NCI-H82 (cell line): ENCODE measurements around the gene ADM.

Experiments
- DNase-seq: peaks from one replicate; lab custom pipeline; 2025; lab: John Stamatoyannopoulos, UW

The ADM gene

DNA sequence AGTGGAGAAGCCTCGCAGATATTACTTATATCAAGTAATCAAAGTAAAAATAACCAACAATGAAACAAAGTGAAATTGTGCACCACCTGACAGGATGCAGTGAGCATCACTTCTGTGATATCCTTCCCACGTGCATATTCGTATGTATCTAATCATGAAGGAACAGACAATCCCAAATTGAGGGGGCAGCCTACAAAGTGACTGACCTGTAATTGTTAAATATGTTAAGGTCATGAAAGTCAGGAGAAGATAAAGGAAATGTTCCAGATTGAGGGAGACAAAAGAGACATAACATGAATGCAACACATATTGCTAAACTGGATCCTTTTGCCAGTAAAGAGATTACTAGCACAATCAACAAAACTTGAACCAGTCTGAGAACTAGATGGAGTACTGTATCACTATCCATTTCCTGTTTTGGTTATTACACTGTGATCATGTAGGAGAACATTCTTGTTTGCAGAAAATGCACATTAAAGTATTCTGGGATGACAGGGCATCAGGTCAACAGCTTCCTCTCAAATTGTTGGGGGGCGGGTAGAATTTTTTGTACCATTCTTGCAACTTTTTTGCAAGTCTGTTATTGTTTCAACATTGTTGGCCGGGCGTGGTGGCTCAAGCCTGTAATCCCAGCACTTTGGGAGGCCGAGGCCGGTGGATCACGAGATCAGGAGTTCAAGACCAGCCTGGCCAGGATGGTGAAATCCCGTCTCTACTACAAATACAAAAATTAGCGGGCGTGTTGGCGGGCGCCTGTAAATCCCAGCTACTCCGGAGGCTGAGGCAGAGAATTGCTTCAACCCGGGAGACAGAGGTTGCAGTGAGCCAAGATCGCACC, 12.9 kb upstream of the ADM start:
- DNase-seq: no peak

DNA sequence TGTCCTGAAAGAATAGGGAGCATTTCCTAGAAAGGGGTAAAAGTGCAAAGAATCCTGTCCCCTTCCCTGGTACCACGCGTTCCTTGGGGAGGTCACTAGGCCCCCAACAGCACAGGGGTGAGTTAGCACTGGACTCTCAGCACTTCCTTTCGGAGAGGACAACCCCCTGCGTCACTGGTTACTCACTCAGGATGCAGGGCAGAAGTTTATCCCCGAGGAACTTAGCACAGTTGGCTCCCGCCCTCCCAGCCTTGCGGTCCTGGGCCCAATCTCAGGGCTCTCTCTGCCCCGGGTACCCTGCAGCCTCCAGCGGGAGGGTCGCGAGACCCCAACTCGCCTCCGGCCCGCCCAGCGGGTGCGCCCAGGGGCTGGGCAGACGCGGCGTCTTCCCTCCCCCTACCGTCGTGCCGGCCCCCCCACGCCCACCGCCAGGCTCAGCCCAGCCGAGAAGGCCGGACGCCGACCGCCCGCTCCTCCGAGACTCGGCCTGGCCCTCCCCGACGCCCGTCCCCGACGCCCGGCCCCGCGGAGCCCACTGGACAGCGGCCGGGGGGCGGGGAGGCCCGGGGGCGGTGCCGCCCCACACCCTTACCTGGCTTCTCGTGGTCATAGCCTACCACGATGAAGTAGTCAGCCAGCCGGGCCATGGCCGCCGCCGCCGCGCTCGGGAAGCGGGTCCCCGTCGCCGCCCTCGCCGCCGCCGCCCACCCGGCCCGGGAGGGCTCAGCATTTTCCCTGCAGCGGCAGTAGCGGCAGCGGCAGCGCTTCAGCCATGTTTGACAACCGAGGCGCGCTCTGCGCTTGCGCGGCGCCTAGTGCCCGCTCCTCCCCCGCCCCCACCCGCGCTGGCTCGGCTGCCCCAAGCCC, 11.2 kb upstream of the ADM start, which contains the start of gene SBF2:
Gene SBF2, minus strand, starts transcription at position 797 of the 867 bp plus-strand sequence. Its CDS starts 150 bp downstream, at position 647.
- DNase-seq: peak; percentile 90

DNA sequence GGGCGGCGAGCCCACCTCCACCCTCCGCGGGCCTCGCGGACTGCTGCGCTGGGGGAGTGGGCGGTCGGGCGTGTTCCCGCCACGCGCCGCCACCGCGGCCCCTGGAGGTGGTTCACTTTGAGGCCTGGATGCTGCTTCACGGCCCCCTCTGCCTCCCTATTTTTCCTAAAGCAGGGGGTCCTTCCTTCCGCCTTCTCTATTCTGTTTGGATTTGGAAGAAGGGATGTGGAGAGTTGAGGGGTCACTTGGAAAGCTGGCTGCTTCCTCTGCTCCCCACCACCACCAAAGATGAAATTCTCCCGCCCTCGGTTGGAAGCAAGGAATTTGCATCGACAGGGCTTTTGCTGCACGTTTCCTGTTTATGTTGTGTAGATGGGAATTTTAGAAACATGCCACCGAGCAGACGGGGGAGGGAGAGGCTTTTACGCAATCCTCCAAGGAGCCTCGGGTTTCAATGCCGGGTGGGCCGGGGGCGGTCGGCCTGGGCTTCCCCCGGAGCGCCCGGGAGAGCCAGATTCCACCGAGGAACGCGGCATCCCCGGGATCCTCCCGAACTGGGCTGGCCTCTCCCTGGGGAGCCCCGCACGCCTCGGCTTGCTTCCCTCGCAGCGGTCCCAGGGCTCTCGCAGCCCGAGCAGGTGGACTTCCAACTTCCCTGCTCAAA, 10.5 kb upstream of the ADM start:
- DNase-seq: peak; percentile 51

DNA sequence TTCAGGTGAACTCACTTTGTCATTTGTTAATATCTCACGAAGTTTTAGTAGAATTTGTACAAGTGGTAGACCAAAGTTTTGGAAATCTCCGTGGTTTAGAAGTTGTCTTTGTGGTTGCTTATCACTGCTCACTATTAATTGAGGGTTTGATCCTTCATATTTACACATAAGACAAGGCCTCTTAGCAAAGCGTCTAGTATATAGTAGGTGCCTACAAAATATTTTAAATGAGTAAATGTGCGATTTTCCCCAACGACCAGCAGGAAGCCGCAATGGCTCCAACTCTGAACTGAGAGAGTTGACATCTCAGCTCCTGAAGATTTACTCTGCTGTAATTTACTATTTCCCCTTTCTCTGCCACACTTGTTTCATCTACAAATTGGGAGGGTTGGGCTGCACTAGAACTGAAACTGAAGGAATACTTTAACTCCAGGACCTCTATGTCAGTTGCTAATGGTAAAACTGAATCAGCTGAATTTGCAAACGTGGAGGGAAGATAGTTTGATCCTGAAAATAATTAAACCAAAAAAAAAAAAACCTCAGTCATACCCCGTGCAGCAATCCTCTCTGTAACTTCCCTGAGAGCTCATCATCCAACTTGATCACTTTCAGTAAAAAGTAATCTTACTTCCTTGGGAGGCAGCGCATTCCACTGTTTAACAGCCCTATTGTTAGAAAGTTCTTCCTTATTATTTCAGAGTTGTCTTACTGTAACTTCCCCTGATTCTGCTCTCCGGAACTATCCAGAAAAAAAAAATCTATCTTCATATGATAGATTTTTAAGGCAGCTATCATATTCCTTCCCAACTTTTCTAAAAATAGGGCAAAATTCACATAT, 9.6 kb upstream of the ADM start:
- no peak for DNase-seq

- DNase-seq: peak; percentile 5
These were observed 6.5 kb upstream of the ADM start for GRCh38 chr11:10298342-10298741.

GRCh38 chr11:10301656-10302358, 3.1 kb upstream of the ADM start:
- DNase-seq: no peak

GRCh38 chr11:10302359-10302743, 2.5 kb upstream of the ADM start:
- DNase-seq: no peak

- DNase-seq: peak; percentile 48
These were observed 1.9 kb upstream of the ADM start for GRCh38 chr11:10302744-10303557.

DNA sequence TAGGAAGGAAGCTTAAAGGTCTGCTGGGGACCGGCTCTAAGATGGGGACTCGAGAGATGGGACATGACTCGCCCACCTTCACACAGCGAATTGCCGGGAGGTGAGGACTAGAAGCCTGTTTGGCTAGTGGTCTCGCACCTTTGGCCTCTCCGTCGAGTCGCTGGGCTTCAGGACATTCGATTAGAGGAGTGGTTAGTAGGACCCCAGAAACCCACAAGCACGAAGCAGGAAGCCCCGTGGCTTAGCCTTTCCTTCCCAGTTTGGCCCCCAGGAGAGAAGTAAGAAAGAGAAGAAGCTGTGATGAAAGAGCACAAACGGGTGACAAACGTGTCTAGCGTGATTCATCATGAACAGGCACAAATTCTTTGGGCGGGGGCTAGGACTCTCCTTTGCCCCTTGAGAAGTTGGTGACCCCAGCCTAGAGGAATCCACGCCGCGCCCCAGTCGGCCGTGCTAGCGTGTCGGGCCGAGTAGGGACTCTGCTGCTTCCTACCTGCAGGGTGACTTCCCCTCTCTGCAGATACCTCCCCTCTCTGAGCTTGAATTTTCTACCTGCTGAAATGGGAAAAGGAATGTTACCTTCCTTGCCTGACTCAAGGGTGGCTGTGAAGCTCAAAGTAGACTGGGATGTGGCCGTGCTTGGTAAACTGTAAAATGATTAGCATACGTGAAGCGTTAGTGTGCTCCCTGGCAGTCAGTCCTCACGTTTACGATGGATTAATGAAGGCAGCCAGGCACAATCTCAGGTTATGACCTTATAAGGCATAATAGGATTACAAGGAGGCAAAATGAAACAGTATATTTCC, 1.1 kb upstream of the ADM start:
- DNase-seq: peak; percentile 65

- peak; percentile 58 for DNase-seq
These were observed 540 bp downstream of the ADM start for GRCh38 chr11:10305262-10305963.

DNA sequence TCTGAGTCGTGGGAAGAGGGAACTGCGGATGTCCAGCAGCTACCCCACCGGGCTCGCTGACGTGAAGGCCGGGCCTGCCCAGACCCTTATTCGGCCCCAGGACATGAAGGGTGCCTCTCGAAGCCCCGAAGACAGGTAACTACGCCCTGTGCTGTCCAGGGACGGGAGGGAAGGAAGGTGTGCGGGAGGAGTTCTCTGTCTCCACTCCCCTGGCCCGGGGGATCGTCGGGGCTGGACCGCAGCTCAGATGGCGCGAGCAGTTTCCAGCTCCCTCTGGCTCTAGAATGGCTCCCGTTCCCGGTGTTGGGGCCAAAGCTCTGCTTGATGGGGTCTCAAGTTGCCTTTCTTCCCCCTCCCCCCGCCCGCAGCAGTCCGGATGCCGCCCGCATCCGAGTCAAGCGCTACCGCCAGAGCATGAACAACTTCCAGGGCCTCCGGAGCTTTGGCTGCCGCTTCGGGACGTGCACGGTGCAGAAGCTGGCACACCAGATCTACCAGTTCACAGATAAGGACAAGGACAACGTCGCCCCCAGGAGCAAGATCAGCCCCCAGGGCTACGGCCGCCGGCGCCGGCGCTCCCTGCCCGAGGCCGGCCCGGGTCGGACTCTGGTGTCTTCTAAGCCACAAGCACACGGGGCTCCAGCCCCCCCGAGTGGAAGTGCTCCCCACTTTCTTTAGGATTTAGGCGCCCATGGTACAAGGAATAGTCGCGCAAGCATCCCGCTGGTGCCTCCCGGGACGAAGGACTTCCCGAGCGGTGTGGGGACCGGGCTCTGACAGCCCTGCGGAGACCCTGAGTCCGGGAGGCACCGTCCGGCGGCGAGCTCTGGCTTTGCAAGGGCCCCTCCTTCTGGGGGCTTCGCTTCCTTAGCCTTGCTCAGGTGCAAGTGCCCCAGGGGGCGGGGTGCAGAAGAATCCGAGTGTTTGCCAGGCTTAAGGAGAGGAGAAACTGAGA, 1.4 kb downstream of the ADM start:
- DNase-seq: peak; percentile 42

DNA sequence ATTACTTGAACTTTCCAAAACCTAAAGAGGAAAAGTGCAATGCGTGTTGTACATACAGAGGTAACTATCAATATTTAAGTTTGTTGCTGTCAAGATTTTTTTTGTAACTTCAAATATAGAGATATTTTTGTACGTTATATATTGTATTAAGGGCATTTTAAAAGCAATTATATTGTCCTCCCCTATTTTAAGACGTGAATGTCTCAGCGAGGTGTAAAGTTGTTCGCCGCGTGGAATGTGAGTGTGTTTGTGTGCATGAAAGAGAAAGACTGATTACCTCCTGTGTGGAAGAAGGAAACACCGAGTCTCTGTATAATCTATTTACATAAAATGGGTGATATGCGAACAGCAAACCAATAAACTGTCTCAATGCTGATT, 2.1 kb downstream of the ADM start:
- DNase-seq: no peak

GRCh38 chr11:10307400-10308200, 2.7 kb downstream of the ADM start:
- DNase-seq: peak; percentile 80

DNA sequence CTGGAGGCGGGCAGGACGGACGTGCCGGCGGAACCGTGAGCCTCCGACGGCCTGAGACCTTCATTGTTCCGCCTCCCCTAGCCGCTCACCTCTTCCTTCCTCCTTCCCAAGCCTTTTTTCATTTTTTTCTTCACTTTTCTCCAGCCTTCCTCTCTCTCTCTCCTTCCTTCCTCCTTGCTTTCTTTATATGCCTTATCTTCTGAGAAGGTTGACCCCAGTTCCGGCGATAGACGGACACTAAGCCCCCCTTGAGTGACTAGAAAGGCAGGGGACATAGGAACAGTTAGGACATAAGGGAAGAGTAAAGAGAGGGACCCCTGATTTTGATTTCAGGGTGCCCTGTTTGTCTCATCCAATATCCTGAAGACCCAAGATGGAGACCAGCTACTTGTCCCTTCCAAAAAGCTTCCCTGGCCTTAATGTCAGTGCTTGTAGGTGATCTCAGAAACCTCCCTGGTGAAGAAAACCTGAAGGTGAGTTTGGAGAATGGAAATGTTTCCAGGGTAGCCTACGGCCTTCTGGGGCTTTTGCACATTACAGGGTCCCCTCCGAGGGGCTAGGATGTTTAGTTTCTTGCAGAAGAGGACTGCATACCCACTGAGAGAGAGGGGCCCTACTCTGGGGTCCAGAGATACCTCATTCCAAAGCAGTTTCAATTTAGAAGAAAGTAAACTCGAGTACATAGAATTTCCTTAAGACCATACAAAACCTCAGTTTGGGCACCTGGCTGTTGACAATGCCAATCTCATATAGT, 3.5 kb downstream of the ADM start:
- no peak for DNase-seq

DNA sequence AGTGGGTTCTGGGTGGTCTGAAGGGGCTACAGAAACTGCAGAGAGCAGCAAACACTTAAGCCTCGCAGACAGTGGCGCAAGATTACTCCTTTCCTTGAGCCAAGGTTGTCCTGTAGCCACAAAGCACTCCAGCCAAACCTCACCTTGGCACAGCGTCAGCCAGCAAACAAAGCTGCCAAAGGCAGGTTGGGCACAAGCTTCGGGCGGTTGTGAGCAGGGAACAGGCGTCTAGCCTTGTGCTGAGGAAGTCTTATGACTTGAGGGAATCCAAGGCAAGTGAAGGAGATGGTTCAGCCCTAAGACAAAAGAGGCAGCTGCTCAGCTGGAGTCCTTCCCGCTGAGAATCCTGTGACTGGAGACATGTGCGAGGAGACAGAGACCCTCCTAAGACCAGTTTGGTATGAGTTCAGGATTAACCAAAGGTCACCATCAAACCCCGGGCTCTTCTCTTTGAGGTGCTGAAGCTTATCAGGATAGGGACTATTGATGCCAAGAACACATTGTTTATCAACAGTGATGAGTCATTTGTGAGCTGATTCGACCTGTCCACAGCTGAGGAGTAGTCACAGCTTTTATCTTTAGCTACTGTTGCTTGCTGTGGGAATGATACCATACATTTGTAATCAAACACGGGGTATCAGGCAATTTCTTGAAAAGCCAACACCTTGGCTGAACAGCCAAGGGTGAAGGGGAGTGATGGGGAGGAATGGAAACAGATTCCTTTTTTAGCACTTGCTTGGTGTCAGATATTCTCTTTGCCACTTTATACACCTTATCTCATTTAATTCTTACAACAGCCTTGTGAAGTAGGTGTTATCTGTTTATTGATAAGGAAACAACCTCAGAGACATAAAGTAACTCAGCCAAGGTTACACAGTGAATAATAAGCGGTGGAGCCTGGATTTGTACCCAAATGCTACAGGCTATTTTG, 4.6 kb downstream of the ADM start:
- DNase-seq: no peak
